A375 (cell line): ENCODE data around the gene ZNF565. TPM values are rescaled to one million over a fixed set of nuclear protein-coding genes. Genes with fewer than 3 reads are reported as not detected.

ENCODE experiments used
- small RNA-seq: library from RNA; depleted of rRNA; stranded (forward); fragments of <200 nt; gene quantifications from one replicate; pipeline ENCODE3, GENCODE V24; 2014
- total RNA-seq: library from RNA; depleted of rRNA; stranded (reverse); fragments of >200 nt; shearing (Covaris generic); gene quantifications from 2 replicates; pipeline ENCODE4 v1.2.3, GENCODE V29; 2014; rRNA removed

ZNF565 gene
- 2.3 and 2.8 TPM in 2 replicates for total RNA-seq

DNA sequence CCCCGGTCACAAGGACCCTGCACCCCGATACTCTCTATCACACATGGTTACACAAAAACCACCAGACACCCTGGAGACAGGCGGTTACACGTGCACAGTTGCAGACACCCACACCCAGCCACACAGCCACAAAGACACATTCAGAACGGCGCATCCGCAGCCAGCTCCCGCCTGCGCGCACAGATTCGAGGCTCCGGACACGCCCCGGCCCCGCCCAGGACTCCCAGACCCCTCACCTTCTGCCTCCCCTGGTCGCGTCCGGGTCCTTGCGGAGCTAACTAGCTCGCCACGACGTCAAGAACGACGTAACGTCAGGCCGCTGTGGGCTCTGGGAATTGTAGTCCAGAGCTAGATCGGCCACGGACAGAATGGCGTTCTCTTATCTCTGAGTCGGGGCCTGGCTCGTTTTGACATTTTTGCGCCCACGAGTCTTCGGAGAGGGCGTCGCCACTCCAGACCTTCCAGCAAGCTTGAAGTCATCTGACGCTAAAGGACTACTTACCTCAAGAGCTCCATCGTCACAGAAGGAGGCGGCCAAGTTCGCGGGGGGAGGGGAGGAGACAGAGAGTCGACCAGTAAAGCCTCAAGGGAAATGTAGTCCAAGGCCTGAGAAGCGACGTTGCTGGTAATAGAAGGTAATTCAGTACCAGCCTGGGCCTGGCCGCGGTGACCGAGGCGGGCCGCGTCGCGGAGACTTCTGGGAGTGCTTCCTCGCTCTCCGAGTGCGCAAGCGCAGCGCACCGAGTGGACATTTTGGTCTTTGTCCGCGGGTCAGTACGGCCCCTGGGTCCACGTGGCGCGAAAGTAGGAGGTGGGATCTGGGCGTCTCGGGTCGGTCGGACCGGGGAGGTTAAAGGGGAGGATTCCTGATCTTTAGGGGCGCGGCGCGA is at the start of gene ZNF565, which contains the start of gene ZNF146:
Gene ZNF565 (minus strand): TSS at position 280 of the 890 bp plus-strand sequence. CDS start 12,680 bp downstream, outside the sequence.
Gene ZNF146 (plus strand): TSS at position 721 of the 890 bp plus-strand sequence. CDS start 21,335 bp downstream, outside the sequence.

DNA sequence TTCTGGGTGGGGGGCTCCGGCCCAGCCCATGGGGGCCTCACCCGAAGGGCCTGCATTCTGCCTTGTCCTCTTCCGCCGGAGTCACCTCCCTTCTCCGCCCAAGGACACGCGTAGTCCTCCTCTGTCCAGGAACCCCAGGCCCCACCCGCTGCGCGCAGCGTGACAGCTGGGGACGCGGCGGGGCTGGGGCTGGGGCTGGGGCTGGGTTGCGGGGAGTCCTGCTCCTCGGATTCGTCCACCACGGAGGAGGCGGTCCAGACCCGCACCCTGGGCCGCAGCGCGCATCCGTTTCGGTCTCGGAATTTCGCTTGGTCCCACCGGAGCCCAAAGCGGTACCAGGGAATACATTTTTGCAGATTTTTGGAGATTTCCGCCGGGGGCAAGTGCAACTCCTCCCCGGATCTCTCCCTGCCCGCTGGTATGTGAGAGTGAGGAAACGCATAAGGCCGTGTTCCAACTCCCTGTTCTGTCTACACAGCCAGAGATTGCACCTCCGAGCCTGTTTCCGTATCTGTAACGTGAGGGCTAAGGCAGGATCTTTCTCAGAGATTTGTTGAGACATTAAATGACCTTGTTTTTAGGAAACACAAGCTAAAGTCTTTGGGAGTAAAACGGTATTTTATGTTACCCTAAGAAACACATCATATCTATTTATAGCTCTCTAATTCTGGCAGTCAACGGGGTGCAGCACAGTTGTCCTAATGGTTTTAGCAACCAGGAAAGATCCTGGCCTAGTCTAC is 61.9 kb downstream of the ZNF565 start, which contains the start of gene COX7A1:
Gene COX7A1 (minus strand): TSS at position 96 of the 740 bp plus-strand sequence. CDS start 40 bp downstream, at position 56.

DNA sequence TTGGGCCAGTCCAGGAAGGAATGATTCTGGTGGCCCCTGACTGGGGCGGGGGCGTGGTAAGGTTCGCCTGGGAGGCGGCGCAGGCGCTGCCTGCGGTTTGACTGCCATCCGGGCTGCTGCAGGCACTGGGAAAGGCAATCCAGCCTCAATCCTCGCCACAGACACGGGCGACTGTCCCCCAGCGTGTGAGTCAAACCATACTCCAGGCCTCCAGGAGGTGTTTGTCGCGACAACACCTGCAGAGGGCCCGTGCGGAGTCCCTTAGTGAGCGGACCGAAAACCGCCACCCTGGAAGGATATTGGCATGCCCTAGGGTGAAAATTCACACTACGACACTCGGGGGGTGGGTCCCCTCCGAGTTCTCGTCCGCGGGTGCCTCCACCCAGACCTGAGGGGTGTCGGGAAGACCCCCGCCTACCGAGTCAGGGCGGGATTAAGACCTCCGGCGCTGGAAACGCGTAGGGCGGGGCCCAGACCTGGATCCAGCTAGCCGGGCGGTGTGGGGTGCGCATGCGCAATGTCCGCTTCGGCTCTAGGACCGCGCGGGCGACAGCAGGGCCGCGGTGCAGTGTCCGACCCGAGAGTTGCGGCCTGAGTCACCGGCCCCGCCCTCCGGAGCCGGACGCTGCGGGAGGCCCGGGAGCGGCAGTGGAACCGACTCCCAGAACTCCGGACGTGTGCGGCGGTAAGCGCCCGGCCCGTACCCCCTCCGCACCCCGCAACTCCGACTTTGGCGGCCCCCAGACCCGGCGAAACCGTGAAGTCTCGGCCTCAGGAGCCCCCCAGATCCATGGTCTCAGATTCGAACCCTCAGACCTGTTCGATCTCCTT is 74.8 kb downstream of the ZNF565 start, which contains the start of gene CAPNS1:
Gene CAPNS1 (plus strand): TSS at position 594 of the 831 bp plus-strand sequence. CDS start 946 bp downstream, outside the sequence.

Small RNAs within 50 kb of the gene (small RNA-seq; reads per million reads assigned to genes)
- gene RF00019, result not detected

Other genes with a start within 250 kb of the ZNF565 start
- gene SDHAF1, start 219.5 kb downstream of the ZNF565 start, total RNA-seq, result 33.0 and 39.2 TPM in 2 replicates
- 0.19 TPM in 1 of 2 replicates, not detected in the other for gene SYNE4, start 205.9 kb downstream of the ZNF565 start, total RNA-seq
- 26.7 and 54.3 TPM in 2 replicates for gene ALKBH6, start 200.5 kb downstream of the ZNF565 start, total RNA-seq
- gene CLIP3, start 181.8 kb downstream of the ZNF565 start, total RNA-seq, result 4.0 and 5.8 TPM in 2 replicates
- gene THAP8, start 160.4 kb downstream of the ZNF565 start, total RNA-seq, result 3.1 and 3.2 TPM in 2 replicates
- gene WDR62, start 159.8 kb downstream of the ZNF565 start, total RNA-seq, result 11.6 and 12.5 TPM in 2 replicates
- not detected in 2 replicates for gene OVOL3, start 103.5 kb downstream of the ZNF565 start, total RNA-seq
- gene POLR2I, start 99.8 kb downstream of the ZNF565 start, total RNA-seq, result 181 and 195 TPM in 2 replicates
- 309 and 326 TPM in 2 replicates for gene TBCB, start 99.2 kb downstream of the ZNF565 start, total RNA-seq
- gene CAPNS1, start 74.6 kb downstream of the ZNF565 start, total RNA-seq, result 358 and 397 TPM in 2 replicates
- gene COX7A1, start 62.2 kb downstream of the ZNF565 start, total RNA-seq, result not detected in 2 replicates
- 84.9 and 94.3 TPM in 2 replicates for gene ZNF146, start 441 bp upstream of the ZNF565 start, total RNA-seq
- gene ZFP14, start 164.5 kb upstream of the ZNF565 start, total RNA-seq, result 2.2 and 3.4 TPM in 2 replicates
- gene ZFP82, start 204.0 kb upstream of the ZNF565 start, total RNA-seq, result 3.5 and 3.6 TPM in 2 replicates